ENCODE data around the gene TULP1.

The TULP1 gene

DNA sequence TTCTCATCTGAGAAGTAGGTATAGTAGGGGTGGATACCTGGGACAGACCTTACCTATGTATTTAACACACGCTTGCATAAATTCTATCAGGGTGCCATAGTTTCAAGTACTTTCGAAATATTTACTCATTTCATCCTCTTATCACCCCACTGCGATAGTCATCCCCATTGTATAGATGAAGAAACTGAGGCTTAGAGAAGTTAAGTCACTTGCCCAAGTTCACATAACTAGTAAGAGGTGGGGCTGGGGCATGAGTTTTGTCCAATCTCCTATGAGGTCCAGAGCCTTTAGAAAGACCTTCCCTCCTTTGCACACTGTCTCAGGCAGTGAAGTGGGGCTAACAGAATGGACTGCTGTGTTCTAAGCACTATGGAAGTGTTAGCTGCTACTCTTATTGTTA, 6.2 kb downstream of the TULP1 start:
- Histone ChIP-seq H3K27ac (no peak overlapping the region), H3K4me1 (no peaks in the 10 kb centered on the region), H3K79me2 (no peaks in the 10 kb centered on the region), H3K4me3 (ENCODE audit: low read depth, low read length) (no peak overlapping the region), H3K4me2 (ENCODE audit: low read length) (no peak overlapping the region), H3K9me3 (ENCODE audit: control insufficient read depth, low read length) (no peaks in the 10 kb centered on the region), H3K9ac (no peak overlapping the region), H3K36me3 (ENCODE audit: control insufficient read depth, insufficient read depth, low read length) (no peaks in the 10 kb centered on the region), H2AFZ (no peak overlapping the region), H3K27me3 (ENCODE audit: control insufficient read depth, insufficient read depth, low read length) (no peaks in the 10 kb centered on the region)
- no peak for TF ChIP-seq CTCF (IDR thresholded peaks at IDR 0.05)

DNA sequence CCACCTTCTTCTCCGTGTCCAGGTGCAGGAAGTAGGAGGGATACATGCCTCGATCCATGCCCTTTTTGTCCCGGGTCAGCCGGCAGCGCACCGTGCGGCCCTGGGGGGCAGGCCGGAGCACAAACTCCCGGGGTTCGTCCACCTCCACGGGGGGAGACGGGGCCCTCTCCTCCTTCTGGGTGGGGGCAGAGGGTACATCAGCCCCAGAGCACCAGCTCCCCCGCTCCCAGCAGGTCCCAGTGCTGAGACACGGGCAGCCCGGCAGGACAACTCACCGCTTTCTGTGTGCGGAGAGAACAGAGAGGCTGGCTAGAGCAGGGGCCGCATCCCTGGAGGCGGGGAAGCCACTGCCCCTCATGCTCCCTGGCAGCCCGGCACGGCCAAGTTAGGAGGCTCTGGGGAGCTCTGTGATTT, 6.7 kb downstream of the TULP1 start:
- Histone ChIP-seq H3K9ac (no peak overlapping the region), H3K4me3 (ENCODE audit: low read depth, low read length) (no peak overlapping the region), H3K27me3 (ENCODE audit: control insufficient read depth, insufficient read depth, low read length) (no peaks in the 10 kb centered on the region), H3K9me3 (ENCODE audit: control insufficient read depth, low read length) (no peaks in the 10 kb centered on the region), H3K4me1 (no peaks in the 10 kb centered on the region), H3K27ac (no peak overlapping the region), H2AFZ (no peak overlapping the region), H3K4me2 (ENCODE audit: low read length) (no peak overlapping the region), H3K36me3 (ENCODE audit: control insufficient read depth, insufficient read depth, low read length) (no peaks in the 10 kb centered on the region), H3K79me2 (no peaks in the 10 kb centered on the region)
- no peak for TF ChIP-seq CTCF (IDR thresholded peaks at IDR 0.05)

DNA sequence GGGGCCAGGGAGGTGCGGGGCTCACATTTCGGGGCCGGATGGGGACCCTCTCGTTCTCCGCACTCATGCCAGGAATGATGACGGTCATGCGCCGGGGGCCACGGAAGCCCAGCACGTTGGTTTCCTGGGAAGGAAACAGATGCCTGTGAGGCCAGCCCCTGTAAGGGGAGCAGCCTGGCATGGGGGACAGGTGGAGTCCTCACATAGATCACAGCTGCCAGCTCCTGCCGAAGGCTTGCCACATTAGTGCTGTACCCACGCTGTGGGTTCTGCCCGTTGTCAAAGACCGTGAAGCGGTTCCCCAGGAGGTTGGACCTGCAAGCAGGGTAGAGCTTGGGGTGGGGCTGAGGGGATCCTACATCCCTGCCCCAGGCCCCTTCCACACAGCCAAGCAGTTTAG, 9.2 kb downstream of the TULP1 start:
- H3K4me2 ChIP-seq (ENCODE audit: low read length): no peak overlapping the region
- no peaks in the 10 kb centered on the region for H3K4me1 ChIP-seq
- no peaks in the 10 kb centered on the region for H3K79me2 ChIP-seq
- no peak overlapping the region for H3K4me3 ChIP-seq (ENCODE audit: low read depth, low read length)
- H3K36me3 ChIP-seq (ENCODE audit: control insufficient read depth, insufficient read depth, low read length): no peaks in the 10 kb centered on the region
- no peaks in the 10 kb centered on the region for H3K27me3 ChIP-seq (ENCODE audit: control insufficient read depth, insufficient read depth, low read length)
- H3K9me3 ChIP-seq (ENCODE audit: control insufficient read depth, low read length): no peaks in the 10 kb centered on the region
- no peak for TF ChIP-seq CTCF (IDR thresholded peaks at IDR 0.05)
- no peak overlapping the region for H3K9ac ChIP-seq
- H3K27ac ChIP-seq: no peak overlapping the region
- H2AFZ ChIP-seq: no peak overlapping the region

- Histone ChIP-seq H3K9me3 (ENCODE audit: control insufficient read depth, low read length) (no peaks in the 10 kb centered on the region), H3K27me3 (ENCODE audit: control insufficient read depth, insufficient read depth, low read length) (no peaks in the 10 kb centered on the region), H3K79me2 (peaks cover 4% of the 10 kb centered on the region), H3K4me3 (ENCODE audit: low read depth, low read length) (no peak overlapping the region), H3K4me2 (ENCODE audit: low read length) (no peak overlapping the region), H3K4me1 (peaks cover 7% of the 10 kb centered on the region), H3K36me3 (ENCODE audit: control insufficient read depth, insufficient read depth, low read length) (no peaks in the 10 kb centered on the region), H2AFZ (no peak overlapping the region), H3K27ac (no peak overlapping the region), H3K9ac (no peak overlapping the region)
- TF ChIP-seq CTCF (IDR thresholded peaks at IDR 0.05): no peak
These were observed 10.9 kb downstream of the TULP1 start for GRCh38 chr6:35501784-35502183.

GRCh38 chr6:35500782-35501181, 11.9 kb downstream of the TULP1 start:
- Histone ChIP-seq H3K79me2 (peaks cover 4% of the 10 kb centered on the region), H3K4me2 (ENCODE audit: low read length) (no peak overlapping the region), H3K4me3 (ENCODE audit: low read depth, low read length) (no peak overlapping the region), H3K4me1 (peaks cover 7% of the 10 kb centered on the region), H3K9me3 (ENCODE audit: control insufficient read depth, low read length) (no peaks in the 10 kb centered on the region), H2AFZ (no peak overlapping the region), H3K36me3 (ENCODE audit: control insufficient read depth, insufficient read depth, low read length) (no peaks in the 10 kb centered on the region), H3K27me3 (ENCODE audit: control insufficient read depth, insufficient read depth, low read length) (no peaks in the 10 kb centered on the region), H3K9ac (no peak overlapping the region), H3K27ac (no peak overlapping the region)
- TF ChIP-seq CTCF (IDR thresholded peaks at IDR 0.05): no peak
